GM19452 (cell line): ENCODE results near the gene NUPR1.
A peak's percentile ranks its signal among the peaks of the same experiment; 100 is the strongest.
"Not testable (repeated sequence)": the region's sequence is repeated elsewhere in the genome, so short reads cannot be mapped to it uniquely, and the experiment has no call there.

Source experiments
- ATAC-seq: cut with Tn5 transposase; IDR thresholded peaks from one replicate; pipeline ENCODE4 v1.9.1; 2021; ENCODE audit not compliant: unreplicated experiment

The NUPR1 gene

GRCh38 chr16:28499854-28500253 is 38.9 kb downstream of the NUPR1 start:
- ATAC-seq, result no peak

DNA sequence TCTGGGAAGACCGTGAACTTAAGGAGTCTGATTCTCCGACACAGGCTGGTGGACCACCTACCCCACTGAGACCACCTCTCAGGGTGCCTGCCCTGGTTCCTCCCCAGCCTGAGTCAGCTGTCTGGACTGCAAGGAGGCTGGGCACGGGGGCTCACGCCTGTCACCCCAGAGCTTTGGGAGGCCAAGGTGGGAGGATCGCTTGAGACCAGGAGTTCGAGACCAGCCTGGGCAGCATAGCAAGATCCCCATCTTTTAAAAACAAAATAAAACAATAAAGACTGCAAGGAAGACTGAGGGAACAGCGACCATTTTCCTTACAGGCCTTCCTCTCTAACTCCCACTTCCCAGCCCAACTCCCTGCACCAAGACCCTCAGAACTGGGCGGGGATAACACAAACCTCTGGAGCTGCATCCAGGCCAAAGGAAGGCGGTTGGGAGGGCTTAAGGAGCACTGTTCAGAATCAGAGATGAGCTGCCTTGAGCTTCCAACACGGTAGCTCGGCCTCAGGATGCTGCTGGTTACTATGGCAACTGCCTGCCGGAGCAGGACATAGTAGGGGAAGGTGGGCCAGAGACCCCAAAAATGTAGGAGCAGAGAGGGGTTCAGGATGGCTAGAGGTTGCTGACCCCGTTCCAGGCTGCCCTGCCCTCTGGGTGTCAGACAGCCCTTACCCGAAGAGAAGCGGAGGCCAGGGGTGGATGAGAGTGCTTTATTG is 40.0 kb downstream of the NUPR1 start:
- no peak for ATAC-seq

GRCh38 chr16:28497861-28498599 is 40.7 kb downstream of the NUPR1 start:
- no peak for ATAC-seq

DNA sequence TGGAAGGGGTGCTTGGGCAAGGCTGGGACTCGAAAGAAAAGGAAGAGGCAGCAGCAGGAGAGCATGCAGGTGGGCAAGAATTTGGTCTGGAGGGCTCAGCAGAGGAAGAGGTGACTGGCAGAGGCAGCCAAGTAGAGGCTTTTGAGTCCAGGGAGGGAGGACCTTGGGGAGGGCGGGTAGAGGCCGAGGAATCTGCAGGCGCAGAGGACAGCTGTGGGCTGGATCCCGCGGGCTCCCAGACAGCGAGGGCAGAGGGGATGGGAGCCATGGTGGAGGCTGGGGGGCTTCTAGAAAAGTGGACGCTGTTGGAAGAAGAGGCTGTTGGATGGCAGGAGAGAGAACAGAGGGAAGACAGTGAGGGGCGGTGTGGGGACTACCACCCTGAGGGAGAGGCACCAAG is 41.4 kb downstream of the NUPR1 start:
- ATAC-seq, result no peak

DNA sequence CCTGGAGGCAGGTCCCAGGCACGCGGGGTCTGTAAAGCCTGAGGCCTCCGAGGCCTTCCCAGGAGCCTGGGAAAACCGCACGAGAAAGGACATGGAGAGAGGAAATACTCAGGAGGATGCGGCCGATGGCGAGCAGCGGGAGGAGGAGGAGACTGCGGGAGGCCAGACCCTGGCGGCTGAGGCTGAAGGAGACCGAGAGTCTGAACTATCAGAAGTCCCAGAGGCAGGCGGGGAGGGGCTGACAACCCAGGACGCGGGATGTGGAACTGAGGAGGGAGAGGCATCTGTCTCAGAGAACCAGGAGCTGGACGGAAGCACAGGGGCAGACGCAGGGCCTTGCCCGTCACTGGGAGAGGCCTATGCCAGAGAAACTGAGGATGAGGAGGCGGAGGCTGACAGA is 41.9 kb downstream of the NUPR1 start:
- ATAC-seq, result no peak

DNA sequence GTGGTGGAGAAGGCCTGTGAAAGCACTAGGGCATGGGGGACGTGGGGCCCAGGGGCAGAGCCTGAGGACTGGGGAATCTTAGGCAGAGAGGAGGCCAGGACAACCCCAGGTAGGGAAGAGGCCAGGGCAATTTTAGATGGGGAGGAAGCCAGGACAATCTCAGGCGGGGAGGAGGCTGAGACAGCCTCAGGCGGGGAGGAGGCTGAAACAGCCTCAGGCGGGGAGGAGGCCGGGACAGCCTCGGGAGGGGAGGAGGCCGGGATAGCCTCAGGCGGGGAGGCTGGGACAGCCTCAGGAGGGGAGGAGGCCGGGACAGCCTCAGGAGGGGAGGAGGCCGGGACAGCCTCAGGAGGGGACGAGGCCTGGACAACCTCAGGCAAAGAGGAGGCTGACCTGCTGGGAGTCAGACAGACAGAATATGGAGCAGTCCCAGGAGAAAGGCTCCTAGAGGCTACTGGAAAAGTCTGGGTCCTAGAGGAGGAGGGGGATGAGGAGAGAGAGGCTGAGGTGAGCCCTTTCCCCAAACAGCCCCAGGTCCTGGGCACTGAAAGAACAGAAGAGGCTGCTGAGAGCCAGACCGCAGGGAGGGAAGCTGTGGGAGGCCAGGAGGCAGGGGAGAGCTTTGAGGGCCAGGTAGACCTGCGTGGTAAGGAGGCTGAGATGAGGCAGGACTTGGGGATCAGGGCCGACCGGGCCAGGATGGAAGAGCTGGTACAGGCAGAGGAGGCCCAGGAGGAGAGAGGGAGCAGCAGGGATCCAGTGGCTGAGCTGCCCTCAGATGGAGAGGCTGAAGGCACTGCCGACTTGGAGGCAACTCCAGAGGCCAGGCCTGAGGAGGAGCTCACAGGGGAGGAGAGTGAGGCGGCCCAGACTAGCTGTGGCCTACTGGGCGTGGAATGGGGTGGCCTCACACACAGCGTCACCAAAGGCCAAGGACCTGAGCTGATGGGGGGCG is 42.7 kb downstream of the NUPR1 start:
- ATAC-seq, result no peak

DNA sequence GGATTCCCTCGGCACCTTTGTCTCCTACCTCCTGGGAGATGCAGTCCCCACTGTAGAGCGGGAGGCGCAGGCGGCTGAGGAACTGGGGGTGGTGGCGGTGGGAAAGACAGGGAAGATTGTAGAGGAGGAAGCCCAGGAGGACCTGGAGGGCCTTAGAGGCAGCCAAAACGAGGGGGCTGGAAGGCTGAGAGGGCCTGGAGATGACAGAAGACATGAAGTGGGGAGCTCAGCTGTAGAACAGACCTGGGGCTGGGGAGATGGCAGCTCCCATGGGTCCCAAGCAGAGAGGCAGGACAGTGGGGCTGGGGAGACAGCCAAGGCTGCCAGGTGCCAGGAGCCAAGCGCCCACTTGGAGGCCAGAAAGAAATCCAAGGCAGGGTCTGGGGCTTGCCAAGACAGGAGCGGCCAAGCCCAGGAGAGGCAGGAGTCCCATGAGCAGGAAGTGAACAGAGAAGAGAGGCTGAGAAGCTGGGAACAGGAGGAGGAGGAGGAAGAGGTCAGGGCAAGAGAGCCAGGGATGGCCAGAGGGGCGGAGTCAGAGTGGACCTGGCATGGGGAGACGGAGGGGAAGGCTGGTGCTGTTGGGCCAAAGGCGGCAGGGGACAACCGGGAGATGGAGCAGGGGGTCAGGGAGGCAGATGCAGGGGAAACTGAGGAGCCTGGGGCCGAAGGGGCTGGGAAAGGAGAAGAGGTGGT is 43.5 kb downstream of the NUPR1 start:
- ATAC-seq, result no peak

- ATAC-seq, result peak; percentile 51
These were observed 44.5 kb downstream of the NUPR1 start, which contains the start of gene APOBR for GRCh38 chr16:28494121-28494851. Gene APOBR, plus strand, starts transcription at chr16:28494643. Its CDS starts 39 bp downstream, at chr16:28494682.

DNA sequence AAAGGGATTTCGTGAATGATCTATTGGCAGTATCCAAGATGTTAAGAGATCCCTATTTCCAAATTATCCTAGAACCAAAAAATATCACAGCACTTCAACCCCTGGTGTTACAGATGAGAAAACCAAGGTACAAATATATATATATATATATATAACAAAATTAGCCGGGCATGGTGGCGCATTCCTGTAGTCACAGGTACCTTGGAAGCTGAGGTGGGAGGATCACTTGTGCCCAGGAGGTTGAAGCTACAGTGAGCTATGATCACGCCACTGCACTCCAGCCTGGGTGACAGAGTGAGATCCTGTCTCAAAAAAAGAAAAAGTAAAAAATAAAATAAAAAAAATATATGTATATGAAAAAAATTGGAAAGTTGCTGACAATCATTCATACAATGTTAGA is 46.3 kb downstream of the NUPR1 start:
- ATAC-seq, result no peak

DNA sequence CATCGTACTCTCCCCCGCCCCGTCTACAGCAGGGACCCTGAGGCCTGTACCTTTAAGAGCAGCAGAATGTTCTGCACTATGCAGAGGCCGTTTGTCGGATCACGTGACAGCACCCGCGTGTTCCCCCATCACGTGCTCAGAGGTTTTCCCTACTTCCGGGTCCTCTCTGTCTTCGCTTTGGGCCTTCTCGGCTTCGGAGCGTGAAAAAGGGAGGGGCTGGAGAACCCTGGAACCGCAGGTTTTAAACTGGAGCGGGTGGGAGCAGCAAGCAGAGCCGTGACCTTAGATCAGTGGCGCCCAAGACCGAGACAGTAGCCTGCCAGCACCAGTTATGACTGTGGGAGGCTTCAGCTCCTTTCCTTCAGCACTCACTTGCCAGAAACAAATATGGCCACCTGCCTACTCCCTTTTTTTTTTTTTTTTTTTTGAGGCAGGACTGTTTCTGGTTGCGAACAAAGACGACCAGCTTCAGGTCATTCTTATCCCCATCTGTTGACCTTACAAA is 46.8 kb downstream of the NUPR1 start, which contains the start of gene CLN3:
Gene CLN3, minus strand, starts transcription at position 105 of the 505 bp plus-strand sequence. CDS start 315 bp downstream, outside the sequence.
- ATAC-seq, result peak; percentile 61

- ATAC-seq, result peak; percentile 1
These were observed 47.4 kb downstream of the NUPR1 start for GRCh38 chr16:28491230-28491969.

DNA sequence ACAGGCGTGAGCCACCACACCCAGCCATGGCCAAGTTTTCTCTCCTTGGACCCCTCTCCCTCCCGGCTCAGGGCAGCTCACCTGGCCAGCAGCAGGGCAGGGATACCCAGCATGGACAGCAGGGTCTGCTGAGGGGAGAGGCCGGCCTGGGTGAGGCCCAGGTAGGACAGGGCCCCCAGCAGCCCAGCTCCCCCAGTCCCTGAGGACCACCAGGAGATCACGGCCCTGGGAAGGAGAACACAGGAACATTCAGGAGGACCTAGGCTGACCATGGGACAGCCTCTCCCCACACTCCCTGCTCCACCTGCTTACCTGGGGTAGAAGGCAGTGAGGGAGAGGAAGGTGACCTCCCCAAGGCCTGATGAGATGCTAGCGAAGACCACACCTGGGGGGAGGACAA is 52.5 kb downstream of the NUPR1 start:
- ATAC-seq, result no peak

GRCh38 chr16:28483361-28483760 is 55.4 kb downstream of the NUPR1 start:
- not testable (repeated sequence) for ATAC-seq
